Lower lobe of right lung (tissue), 2 donors: ENCODE results near the gene ZNF541. TPM values are rescaled to one million over a fixed set of nuclear protein-coding genes. Genes with fewer than 3 reads are reported as not detected.

Experiments used
- ATAC-seq, 2 donors: fragments of 200-7000 bp; cut with Tn5 transposase; one replicate each; pipeline ENCODE4 v1.9.1; 2020 to 2022; ENCODE audit warnings: mild to moderate bottlenecking in 2 of 2, moderate library complexity in 2 of 2
- DNase-seq: peaks from one replicate; pipeline ENCODE4 v3.0.0-alpha.2; 2020
- H3K27ac ChIP-seq: fragments of 200-600 bp; one replicate; pipeline ENCODE4 v1.8.0; 2022
- H3K27me3 ChIP-seq: fragments of 200-600 bp; one replicate; pipeline ENCODE4 v1.8.0; 2022; ENCODE audit warnings: low read depth
- H3K36me3 ChIP-seq: fragments of 200-600 bp; one replicate; pipeline ENCODE4 v1.8.0; 2022; ENCODE audit warnings: mild to moderate bottlenecking
- H3K4me1 ChIP-seq: fragments of 200-600 bp; one replicate; pipeline ENCODE4 v1.8.0; 2022
- H3K4me3 ChIP-seq: fragments of 200-600 bp; one replicate; pipeline ENCODE4 v1.8.0; 2022; ENCODE audit warnings: mild to moderate bottlenecking
- H3K9me3 ChIP-seq: fragments of 200-600 bp; one replicate; pipeline ENCODE4 v1.8.0; 2022
- CTCF ChIP-seq: fragments of 200-600 bp; IDR thresholded peaks from one replicate; pipeline ENCODE4 v1.8.0; 2022; ENCODE audit warnings: antibody characterized with exemption, mild to moderate bottlenecking
- intact Hi-C: fragments of 100-400 bp; cut with DNase I; formaldehyde crosslinking; loops from one replicate; pipeline ENCODE4 v1.11.0; 2022
- total RNA-seq: library from RNA; stranded (reverse); fragmentation: NEBNext Ultra II Directional; extraction: Animal tissue kit (Norgen Biotek cat#: 25700); gene quantifications from one replicate; pipeline ENCODE4 v1.2.1, GENCODE V29; 2021
- donor health status: DM: no; HTN: yes; CAD: no; lungs with severe emphysema.

ZNF541 gene
- total RNA-seq, 1 donor from 2014 or later: 0.89 TPM

GRCh38 chr19:47545061-47545948 lies 27.6 kb downstream of the ZNF541 start:
- no peak for TF ChIP-seq CTCF
- Histone ChIP-seq H3K4me3 (peak overlapping the region; percentile 28), H3K36me3 (no peaks in the 10 kb centered on the region), H3K4me1 (peaks cover 10% of the 10 kb centered on the region), H3K9me3 (no peaks in the 10 kb centered on the region), H3K27me3 (peaks cover 29% of the 10 kb centered on the region), H3K27ac (no peak overlapping the region)
- DNase-seq (no peak), ATAC-seq (no peak)
- intact Hi-C loops: no loop called here

GRCh38 chr19:47544476-47544875 lies 28.5 kb downstream of the ZNF541 start:
- intact Hi-C loops: no loop called here
- no peak for DNase-seq
- H3K4me1 ChIP-seq: peaks cover 10% of the 10 kb centered on the region
- no peak for TF ChIP-seq CTCF
- H3K9me3 ChIP-seq: no peaks in the 10 kb centered on the region
- H3K4me3 ChIP-seq: no peak overlapping the region
- no peak for ATAC-seq
- H3K27me3 ChIP-seq: peaks cover 29% of the 10 kb centered on the region
- no peaks in the 10 kb centered on the region for H3K36me3 ChIP-seq
- no peak overlapping the region for H3K27ac ChIP-seq

GRCh38 chr19:47544075-47544474 lies 28.9 kb downstream of the ZNF541 start:
- ATAC-seq (no peak), DNase-seq (no peak)
- intact Hi-C loops: no loop called here
- H3K4me3 ChIP-seq: no peak overlapping the region
- H3K36me3 ChIP-seq: no peaks in the 10 kb centered on the region
- no peak overlapping the region for H3K27ac ChIP-seq
- peaks cover 29% of the 10 kb centered on the region for H3K27me3 ChIP-seq
- no peaks in the 10 kb centered on the region for H3K9me3 ChIP-seq
- TF ChIP-seq CTCF: no peak
- peaks cover 10% of the 10 kb centered on the region for H3K4me1 ChIP-seq

- peaks cover 10% of the 10 kb centered on the region for H3K4me1 ChIP-seq
- H3K4me3 ChIP-seq: no peak overlapping the region
- intact Hi-C loops: no loop called here
- H3K9me3 ChIP-seq: no peaks in the 10 kb centered on the region
- TF ChIP-seq CTCF: no peak
- ATAC-seq (no peak), DNase-seq (no peak)
- peaks cover 26% of the 10 kb centered on the region for H3K27me3 ChIP-seq
- H3K27ac ChIP-seq: no peak overlapping the region
- H3K36me3 ChIP-seq: no peaks in the 10 kb centered on the region
Measured at GRCh38 chr19:47542030-47542475, 30.9 kb downstream of the ZNF541 start.

- Histone ChIP-seq H3K27ac (no peak overlapping the region), H3K9me3 (no peaks in the 10 kb centered on the region), H3K4me3 (no peak overlapping the region), H3K36me3 (no peaks in the 10 kb centered on the region), H3K4me1 (peaks cover 10% of the 10 kb centered on the region), H3K27me3 (peaks cover 26% of the 10 kb centered on the region)
- ATAC-seq: peak; percentile 26 to 29
- DNase-seq: no peak
- TF ChIP-seq CTCF: no peak
- intact Hi-C loops: no loop called here
Measured at GRCh38 chr19:47541518-47541917, 31.4 kb downstream of the ZNF541 start.
